Measurements from ENCODE around the gene CLIC2.
"Not testable (repeated sequence)": the region's sequence is repeated elsewhere in the genome, so short reads cannot be mapped to it uniquely, and the experiment has no call there.

CLIC2 gene

GRCh38 chrX:155334486-155335336 lies at the start of gene CLIC2:
TSS of gene CLIC2 (minus strand) at chrX:155334614. CDS start at chrX:155334427, 187 bp downstream.
- peak; percentile 91 for DNase-seq

- DNase-seq: not testable (repeated sequence)
Observed at GRCh38 chrX:155382529-155382967, 48.1 kb upstream of the CLIC2 start.

- DNase-seq: not testable (repeated sequence)
Observed at GRCh38 chrX:155381843-155382528, 47.6 kb upstream of the CLIC2 start, which contains the start of gene F8A2. TSS of gene F8A2 (plus strand) at chrX:155382095. CDS start at chrX:155382115, 20 bp downstream.

GRCh38 chrX:155379802-155380201 lies 45.4 kb upstream of the CLIC2 start:
- not testable (repeated sequence) for DNase-seq

GRCh38 chrX:155373777-155374458 lies 39.5 kb upstream of the CLIC2 start:
- DNase-seq: not testable (repeated sequence)

GRCh38 chrX:155363712-155364111 lies 29.3 kb upstream of the CLIC2 start:
- DNase-seq: not testable (repeated sequence)

- DNase-seq: not testable (repeated sequence)
Observed at GRCh38 chrX:155349448-155349847, 15.0 kb upstream of the CLIC2 start.

- DNase-seq: not testable (repeated sequence)
Observed at GRCh38 chrX:155345689-155346088, 11.3 kb upstream of the CLIC2 start.

GRCh38 chrX:155335337-155335712 lies 911 bp upstream of the CLIC2 start:
- not testable (repeated sequence) for DNase-seq

GRCh38 chrX:155333544-155334100 lies 792 bp downstream of the CLIC2 start:
- DNase-seq: no peak

GRCh38 chrX:155330992-155331391 lies 3.4 kb downstream of the CLIC2 start:
- no peak for DNase-seq

GRCh38 chrX:155329293-155329692 lies 5.1 kb downstream of the CLIC2 start:
- DNase-seq: no peak

GRCh38 chrX:155326610-155327009 lies 7.8 kb downstream of the CLIC2 start:
- no peak for DNase-seq

- no peak for DNase-seq
Observed at GRCh38 chrX:155314260-155314659, 20.2 kb downstream of the CLIC2 start.

- DNase-seq: no peak
Observed at GRCh38 chrX:155313766-155314165, 20.6 kb downstream of the CLIC2 start.

- no peak for DNase-seq
Observed at GRCh38 chrX:155293771-155294170, 40.6 kb downstream of the CLIC2 start.

- no peak for DNase-seq
Observed at GRCh38 chrX:155279873-155280272, 54.5 kb downstream of the CLIC2 start.

GRCh38 chrX:155270969-155271368 lies 63.4 kb downstream of the CLIC2 start:
- DNase-seq: no peak

GRCh38 chrX:155267995-155268394 lies 66.4 kb downstream of the CLIC2 start:
- not testable (repeated sequence) for DNase-seq

GRCh38 chrX:155266439-155266838 lies 68.0 kb downstream of the CLIC2 start:
- DNase-seq: no peak

- DNase-seq: peak; percentile 66
Observed at GRCh38 chrX:155263854-155264628, 70.4 kb downstream of the CLIC2 start, which contains the start of gene RAB39B. TSS of gene RAB39B (minus strand) at chrX:155264491. CDS start at chrX:155264288, 203 bp downstream.

All from DMS 273 treated with DMSO at 0.1 percent for 48 hours (cell line).